ENCODE measurements around the gene GLUD2. TPM values are rescaled to one million over a fixed set of nuclear protein-coding genes. Genes with fewer than 3 reads are reported as not detected.
"Not testable (repeated sequence)": the region's sequence is repeated elsewhere in the genome, so short reads cannot be mapped to it uniquely, and the experiment has no call there.

GLUD2 gene
- 1.4 TPM for total RNA-seq
- 1 to 10 TPM; 1.7 to 4.0 (median 2.4) TPM for polyA plus RNA-seq (ENCODE audit: insufficient read depth in 1 of 8, insufficient read length in 8 of 8, low replicate concordance in 1 of 8)
- long read RNA-seq, donor 1, result 0 reads
- long read RNA-seq, donor 2, result 0 reads
- long read RNA-seq, donor 3, partial matches to known transcripts, result 0 of 1 reads
- long read RNA-seq, donor 3, other reads (novel, unspliced or antisense), result 0 of 1 reads
- long read RNA-seq, donor 4, partial matches to known transcripts, result 0 of 1 reads
- long read RNA-seq, donor 4, other reads (novel, unspliced or antisense), result 0 of 1 reads
- long read RNA-seq, donor 5, partial matches to known transcripts, result 0 of 3 reads
- long read RNA-seq, donor 5, other reads (novel, unspliced or antisense), result 0 of 3 reads
- long read RNA-seq, donor 6, partial matches to known transcripts, result 0 of 1 reads
- long read RNA-seq, donor 6, other reads (novel, unspliced or antisense), result 0 of 1 reads
- long read RNA-seq, donor 7, partial matches to known transcripts, result 0 of 2 reads
- long read RNA-seq, donor 7, other reads (novel, unspliced or antisense), result 0 of 2 reads
- long read RNA-seq, donor 8, partial matches to known transcripts, result 0 of 1 reads
- long read RNA-seq, donor 8, other reads (novel, unspliced or antisense), result 0 of 1 reads
- long read RNA-seq, donor 9, partial matches to known transcripts, result 0 of 1 reads
- long read RNA-seq, donor 9, other reads (novel, unspliced or antisense), result 0 of 1 reads
- long read RNA-seq, donor 10, partial matches to known transcripts, result 0 of 3 reads
- long read RNA-seq, donor 10, other reads (novel, unspliced or antisense), result 0 of 3 reads
- long read RNA-seq, donor 11, partial matches to known transcripts, result 0 of 1 reads
- long read RNA-seq, donor 11, other reads (novel, unspliced or antisense), result 0 of 1 reads

GRCh38 chrX:121047441-121048419 lies at the start of gene GLUD2:
TSS of gene GLUD2 (plus strand) at chrX:121047610. CDS start at chrX:121047685, 75 bp downstream.
- not testable (repeated sequence) for H3K36me3 ChIP-seq (ENCODE audit: control insufficient read depth, insufficient read depth, low read length); H3K9me3 ChIP-seq (replicated peaks; ENCODE audit: control insufficient read depth, low read depth, low read length); H3K27ac ChIP-seq (ENCODE audit: low read length); H3K27me3 ChIP-seq (ENCODE audit: control insufficient read depth, insufficient read depth, low read length); H3K4me1 ChIP-seq (ENCODE audit: control insufficient read depth, insufficient read depth, low read length)
- DNase-seq, result peak; percentile 56
- WGBS (ENCODE audit: insufficient coverage), result 36% methylated on average over 65 of the region's 82 CpGs
- H3K4me3 ChIP-seq (ENCODE audit: low read length), result peak within 1 kb of the TSS; percentile 27

- no peaks in the 10 kb centered on the region for H3K9me3 ChIP-seq (replicated peaks; ENCODE audit: control insufficient read depth, low read depth, low read length)
- WGBS (ENCODE audit: insufficient coverage), result 83% methylated on average over 2 of the region's 3 CpGs
- no peak overlapping the region for H3K4me3 ChIP-seq (ENCODE audit: low read length)
- no peaks in the 10 kb centered on the region for H3K27me3 ChIP-seq (ENCODE audit: control insufficient read depth, insufficient read depth, low read length)
- no peaks in the 10 kb centered on the region for H3K4me1 ChIP-seq (ENCODE audit: control insufficient read depth, insufficient read depth, low read length)
- H3K36me3 ChIP-seq (ENCODE audit: control insufficient read depth, insufficient read depth, low read length), result no peaks in the 10 kb centered on the region
- H3K27ac ChIP-seq (ENCODE audit: low read length), result no peak overlapping the region
- DNase-seq, result no peak
These were observed 48.0 kb upstream of the GLUD2 start for GRCh38 chrX:120999413-120999812.

GRCh38 chrX:121000589-121000988 lies 46.8 kb upstream of the GLUD2 start:
- DNase-seq, result no peak
- Histone ChIP-seq H3K27ac (ENCODE audit: low read length) (no peak overlapping the region), H3K9me3 (replicated peaks; ENCODE audit: control insufficient read depth, low read depth, low read length) (no peaks in the 10 kb centered on the region), H3K27me3 (ENCODE audit: control insufficient read depth, insufficient read depth, low read length) (no peaks in the 10 kb centered on the region), H3K4me1 (ENCODE audit: control insufficient read depth, insufficient read depth, low read length) (no peaks in the 10 kb centered on the region), H3K4me3 (ENCODE audit: low read length) (no peak overlapping the region), H3K36me3 (ENCODE audit: control insufficient read depth, insufficient read depth, low read length) (no peaks in the 10 kb centered on the region)
- 60% methylated on average over 1 of the region's 4 CpGs for WGBS (ENCODE audit: insufficient coverage)

GRCh38 chrX:121008920-121009319 lies 38.5 kb upstream of the GLUD2 start:
- DNase-seq, result no peak
- Histone ChIP-seq H3K27me3 (ENCODE audit: control insufficient read depth, insufficient read depth, low read length) (peaks cover 2% of the 10 kb centered on the region), H3K4me3 (ENCODE audit: low read length) (no peak overlapping the region), H3K27ac (ENCODE audit: low read length) (no peak overlapping the region), H3K36me3 (ENCODE audit: control insufficient read depth, insufficient read depth, low read length) (no peaks in the 10 kb centered on the region), H3K4me1 (ENCODE audit: control insufficient read depth, insufficient read depth, low read length) (no peaks in the 10 kb centered on the region), H3K9me3 (replicated peaks; ENCODE audit: control insufficient read depth, low read depth, low read length) (no peaks in the 10 kb centered on the region)
- WGBS (ENCODE audit: insufficient coverage), result 67% methylated on average over 1 of the region's 1 CpG

- Histone ChIP-seq H3K36me3 (ENCODE audit: control insufficient read depth, insufficient read depth, low read length) (no peaks in the 10 kb centered on the region), H3K27me3 (ENCODE audit: control insufficient read depth, insufficient read depth, low read length) (peaks cover 3% of the 10 kb centered on the region), H3K27ac (ENCODE audit: low read length) (no peak overlapping the region), H3K9me3 (replicated peaks; ENCODE audit: control insufficient read depth, low read depth, low read length) (peaks cover under 1% of the 10 kb centered on the region), H3K4me3 (ENCODE audit: low read length) (no peak overlapping the region), H3K4me1 (ENCODE audit: control insufficient read depth, insufficient read depth, low read length) (no peaks in the 10 kb centered on the region)
- no peak for DNase-seq
- WGBS (ENCODE audit: insufficient coverage), result 71% methylated on average over 1 of the region's 3 CpGs
These were observed 37.6 kb upstream of the GLUD2 start for GRCh38 chrX:121009764-121010163.

GRCh38 chrX:121010218-121010617 lies 37.2 kb upstream of the GLUD2 start:
- no peak for DNase-seq
- Histone ChIP-seq H3K4me3 (ENCODE audit: low read length) (no peak overlapping the region), H3K4me1 (ENCODE audit: control insufficient read depth, insufficient read depth, low read length) (no peaks in the 10 kb centered on the region), H3K27me3 (ENCODE audit: control insufficient read depth, insufficient read depth, low read length) (peaks cover 3% of the 10 kb centered on the region), H3K27ac (ENCODE audit: low read length) (no peak overlapping the region), H3K36me3 (ENCODE audit: control insufficient read depth, insufficient read depth, low read length) (no peaks in the 10 kb centered on the region), H3K9me3 (replicated peaks; ENCODE audit: control insufficient read depth, low read depth, low read length) (peaks cover 2% of the 10 kb centered on the region)
- no CpG with 5 or more reads among the region's 4 CpGs for WGBS (ENCODE audit: insufficient coverage)

- Histone ChIP-seq H3K9me3 (replicated peaks; ENCODE audit: control insufficient read depth, low read depth, low read length) (peaks cover 2% of the 10 kb centered on the region), H3K27me3 (ENCODE audit: control insufficient read depth, insufficient read depth, low read length) (peaks cover 3% of the 10 kb centered on the region), H3K27ac (ENCODE audit: low read length) (no peak overlapping the region), H3K36me3 (ENCODE audit: control insufficient read depth, insufficient read depth, low read length) (no peaks in the 10 kb centered on the region), H3K4me3 (ENCODE audit: low read length) (no peak overlapping the region), H3K4me1 (ENCODE audit: control insufficient read depth, insufficient read depth, low read length) (no peaks in the 10 kb centered on the region)
- no peak for DNase-seq
- WGBS (ENCODE audit: insufficient coverage), result 71% methylated on average over 5 of the region's 7 CpGs
These were observed 36.2 kb upstream of the GLUD2 start for GRCh38 chrX:121011254-121011653.

- peaks cover 3% of the 10 kb centered on the region for H3K27me3 ChIP-seq (ENCODE audit: control insufficient read depth, insufficient read depth, low read length)
- no peaks in the 10 kb centered on the region for H3K4me1 ChIP-seq (ENCODE audit: control insufficient read depth, insufficient read depth, low read length)
- H3K4me3 ChIP-seq (ENCODE audit: low read length), result no peak overlapping the region
- H3K36me3 ChIP-seq (ENCODE audit: control insufficient read depth, insufficient read depth, low read length), result no peaks in the 10 kb centered on the region
- no peak for DNase-seq
- peaks cover 2% of the 10 kb centered on the region for H3K9me3 ChIP-seq (replicated peaks; ENCODE audit: control insufficient read depth, low read depth, low read length)
- H3K27ac ChIP-seq (ENCODE audit: low read length), result no peak overlapping the region
These were observed 33.4 kb upstream of the GLUD2 start for GRCh38 chrX:121013897-121014455.

GRCh38 chrX:121014826-121015225 lies 32.6 kb upstream of the GLUD2 start:
- peaks cover 3% of the 10 kb centered on the region for H3K27me3 ChIP-seq (ENCODE audit: control insufficient read depth, insufficient read depth, low read length)
- no peak overlapping the region for H3K4me3 ChIP-seq (ENCODE audit: low read length)
- no peak overlapping the region for H3K27ac ChIP-seq (ENCODE audit: low read length)
- peaks cover 2% of the 10 kb centered on the region for H3K9me3 ChIP-seq (replicated peaks; ENCODE audit: control insufficient read depth, low read depth, low read length)
- no peak for DNase-seq
- WGBS (ENCODE audit: insufficient coverage), result no CpG with 5 or more reads among the region's 2 CpGs
- no peaks in the 10 kb centered on the region for H3K36me3 ChIP-seq (ENCODE audit: control insufficient read depth, insufficient read depth, low read length)
- no peaks in the 10 kb centered on the region for H3K4me1 ChIP-seq (ENCODE audit: control insufficient read depth, insufficient read depth, low read length)

All from muscle of leg (tissue), 16 donors.